Activated T-helper 1 cell treated with Interleukin-2 at 50 U/mL for 16 hours (primary cell): ENCODE measurements around the gene PRR5L.

ENCODE experiments used
- DNase-seq: peaks from one replicate; pipeline ENCODE4 v3.0.0-alpha.2; 2020; ENCODE audit warnings: low read depth

Gene PRR5L

GRCh38 chr11:36358436-36358835, 62.3 kb downstream of the PRR5L start:
- DNase-seq = no peak

GRCh38 chr11:36360318-36360717, 64.2 kb downstream of the PRR5L start:
- DNase-seq = no peak

GRCh38 chr11:36360826-36361415, 64.8 kb downstream of the PRR5L start:
- DNase-seq = no peak

- no peak for DNase-seq
Measured at GRCh38 chr11:36361472-36361871, 65.4 kb downstream of the PRR5L start.

GRCh38 chr11:36361901-36362391, 65.9 kb downstream of the PRR5L start:
- no peak for DNase-seq

- DNase-seq = no peak
Measured at GRCh38 chr11:36362902-36363301, 66.8 kb downstream of the PRR5L start.

- no peak for DNase-seq
Measured at GRCh38 chr11:36363361-36364268, 67.5 kb downstream of the PRR5L start.

- no peak for DNase-seq
Measured at GRCh38 chr11:36364551-36365325, 68.7 kb downstream of the PRR5L start.

- DNase-seq = no peak
Measured at GRCh38 chr11:36365907-36366306, 69.8 kb downstream of the PRR5L start.

- no peak for DNase-seq
Measured at GRCh38 chr11:36367806-36368680, 72.0 kb downstream of the PRR5L start.

GRCh38 chr11:36371181-36371580, 75.1 kb downstream of the PRR5L start:
- no peak for DNase-seq

GRCh38 chr11:36371590-36371989, 75.5 kb downstream of the PRR5L start:
- DNase-seq = no peak

- no peak for DNase-seq
Measured at GRCh38 chr11:36372101-36372771, 76.1 kb downstream of the PRR5L start.

GRCh38 chr11:36373016-36374010, 77.2 kb downstream of the PRR5L start:
- DNase-seq = no peak

GRCh38 chr11:36374726-36375125, 78.6 kb downstream of the PRR5L start:
- DNase-seq = no peak

GRCh38 chr11:36375353-36376008, 79.4 kb downstream of the PRR5L start:
- DNase-seq = no peak

- DNase-seq = no peak
Measured at GRCh38 chr11:36376009-36376887, 80.2 kb downstream of the PRR5L start.
